ENCODE results near the gene DGKD. TPM values are rescaled to one million over a fixed set of nuclear protein-coding genes. Genes with fewer than 3 reads are reported as not detected.
A peak's percentile ranks its signal among the peaks of the same experiment; 100 is the strongest.

DGKD gene
- total and polyA plus RNA-seq, 2 donors (not counting 1 experiment from before 2014, with no cell fraction given) = 224 to 396 TPM

GRCh38 chr2:233358335-233358734 lies 4.0 kb downstream of the DGKD start:
- H3K27me3 Mint-ChIP-seq = no peaks in the 10 kb centered on the region
- Histone ChIP-seq H3K4me2 (replicated peaks; ENCODE audit: low read depth, low read length, poor library complexity, severe bottlenecking) (peak overlapping the region; percentile 91), H3K27ac (ENCODE audit: low read length in 2 of 2) (peak overlapping the region; percentile 48 to 85), H3K36me3 (replicated peaks in 1 of 2; ENCODE audit: control extremely low read depth in 1 of 2, control insufficient read depth in 1 of 2, extremely low read depth in 1 of 2, insufficient read depth in 2 of 2, low read length in 1 of 2) (peaks cover 2 to 6% of the 10 kb centered on the region in 2 experiments), H3K79me2 (ENCODE audit: control insufficient read depth, insufficient read depth, low read length) (peaks cover 89% of the 10 kb centered on the region), H3K9me3 (ENCODE audit: control extremely low read depth in 1 of 3, control insufficient read depth in 2 of 3, insufficient read depth in 1 of 3, low read length in 2 of 3) (peaks cover 0 to 1% (median 0%) of the 10 kb centered on the region in 3 donors), H3K27me3 (replicated peaks in 1 of 4; ENCODE audit: control extremely low read depth in 1 of 4, control insufficient read depth in 3 of 4, insufficient read depth in 4 of 4, low read length in 3 of 4) (no peaks in the 10 kb centered on the region), H4K20me1 (ENCODE audit: control insufficient read depth, insufficient read depth, low read length, poor library complexity, severe bottlenecking) (no peaks in the 10 kb centered on the region), H3K4me1 (ENCODE audit: control insufficient read depth in 2 of 2, insufficient read depth in 2 of 2, low read length in 2 of 2) (peaks cover 66 to 70% of the 10 kb centered on the region in 2 donors), H3K9ac (ENCODE audit: low read length) (peak overlapping the region; percentile 85), H2AFZ (ENCODE audit: insufficient read depth, low read depth, low read length, poor library complexity, severe bottlenecking) (peak overlapping the region; percentile 4), H3K4me3 (ENCODE audit: control extremely low read depth in 1 of 5, extremely low read depth in 1 of 5, insufficient read depth in 1 of 5, low read depth in 2 of 5, low read length in 4 of 5) (peak overlapping the region; percentile 35 to 89 (median 82))
- no peaks in the 10 kb centered on the region for H3K9me3 Mint-ChIP-seq (ENCODE audit: insufficient read depth)
- peak overlapping the region; percentile 91 for H3K27ac Mint-ChIP-seq
- POLR2A ChIA-PET = interaction anchor here (1.0 to 1.9 kb wide), 2 partner anchors 26 kb away, joined by 3 to 7 read pairs; no protein-coding TSS in a partner anchor
- no peak for ATAC-seq (ENCODE audit: low read depth)
- H3K4me1 Mint-ChIP-seq = peaks cover 77% of the 10 kb centered on the region
- H3K4me3 Mint-ChIP-seq = peak overlapping the region; percentile 94
- CTCF ChIA-PET = interaction anchor here (0.8 to 3.8 kb wide), 9 partner anchors 9 to 90 kb away, joined by 3 to 24 read pairs (median 5); no protein-coding TSS in a partner anchor
- no CpG with 5 or more reads among the region's 4 CpGs for WGBS (ENCODE audit: insufficient coverage)
- intact Hi-C loops (cut with micrococcal nuclease) = loop anchor here (1.0 to 10.0 kb wide), 6 partner anchors 14 to 254 kb away; partner anchors contain the start of gene ATG16L1
- no peak for DNase-seq
- TF ChIP-seq CTCF (IDR thresholded peaks at IDR 0.05) = no peak

DNA sequence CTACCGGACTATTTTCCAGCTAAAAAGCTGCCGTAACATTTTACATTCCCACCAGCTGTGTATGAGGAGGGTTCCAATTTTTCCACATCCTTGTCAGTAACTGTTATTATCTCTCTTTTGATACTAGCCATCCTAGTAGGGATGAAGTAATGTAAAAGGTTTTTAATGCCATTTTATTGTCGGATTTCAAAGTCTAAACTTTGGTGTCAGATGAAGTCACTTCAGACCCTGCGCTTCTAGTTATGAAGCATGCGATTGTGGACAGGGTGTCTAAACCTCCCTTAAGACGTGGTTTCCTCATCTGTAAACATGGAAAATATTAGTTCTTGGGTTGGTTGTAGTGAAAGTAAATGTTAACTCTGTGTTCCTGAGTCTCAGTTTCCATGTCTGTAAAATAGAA lies 4.7 kb downstream of the DGKD start:
- DNase-seq (no peak), ATAC-seq (ENCODE audit: low read depth) (no peak)
- H3K4me1 Mint-ChIP-seq = peaks cover 77% of the 10 kb centered on the region
- Histone ChIP-seq H3K9me3 (ENCODE audit: control extremely low read depth in 1 of 3, control insufficient read depth in 2 of 3, insufficient read depth in 1 of 3, low read length in 2 of 3) (peaks cover 3 to 6% (median 6%) of the 10 kb centered on the region in 3 donors), H2AFZ (ENCODE audit: insufficient read depth, low read depth, low read length, poor library complexity, severe bottlenecking) (peak overlapping the region; percentile 4), H3K36me3 (replicated peaks in 1 of 2; ENCODE audit: control extremely low read depth in 1 of 2, control insufficient read depth in 1 of 2, extremely low read depth in 1 of 2, insufficient read depth in 2 of 2, low read length in 1 of 2) (peaks cover 9 to 12% of the 10 kb centered on the region in 2 experiments), H3K27ac (ENCODE audit: low read length in 2 of 2) (peak overlapping the region; percentile 48 to 85), H3K4me1 (ENCODE audit: control insufficient read depth in 2 of 2, insufficient read depth in 2 of 2, low read length in 2 of 2) (peaks cover 67 to 70% of the 10 kb centered on the region in 2 donors), H3K27me3 (replicated peaks in 1 of 4; ENCODE audit: control extremely low read depth in 1 of 4, control insufficient read depth in 3 of 4, insufficient read depth in 4 of 4, low read length in 3 of 4) (no peaks in the 10 kb centered on the region), H4K20me1 (ENCODE audit: control insufficient read depth, insufficient read depth, low read length, poor library complexity, severe bottlenecking) (no peaks in the 10 kb centered on the region), H3K9ac (ENCODE audit: low read length) (peak overlapping the region; percentile 85), H3K4me3 (ENCODE audit: control extremely low read depth in 1 of 5, extremely low read depth in 1 of 5, insufficient read depth in 1 of 5, low read depth in 2 of 5, low read length in 4 of 5) (peak overlapping the region; percentile 2 to 89 (median 82)), H3K4me2 (replicated peaks; ENCODE audit: low read depth, low read length, poor library complexity, severe bottlenecking) (peak overlapping the region; percentile 91), H3K79me2 (ENCODE audit: control insufficient read depth, insufficient read depth, low read length) (peaks cover 92% of the 10 kb centered on the region)
- intact Hi-C loops (cut with micrococcal nuclease) = loop anchor here (1.0 to 10.0 kb wide), 6 partner anchors 14 to 254 kb away; partner anchors contain the start of gene ATG16L1
- ChIA-PET POLR2A (interaction anchor here (1.0 kb wide), 1 partner anchor 26 kb away, joined by 3 read pairs; no protein-coding TSS in a partner anchor), CTCF (interaction anchor here (1.1 to 1.9 kb wide), 3 partner anchors 27 to 91 kb away, joined by 3 to 10 read pairs (median 4); no protein-coding TSS in a partner anchor)
- TF ChIP-seq EZH2 (IDR thresholded peaks at IDR 0.05; ENCODE audit: borderline replicate concordance, insufficient read depth, low read depth, low read length, poor library complexity, severe bottlenecking) (no peak), CTCF (IDR thresholded peaks at IDR 0.05) (no peak)
- no peaks in the 10 kb centered on the region for H3K27me3 Mint-ChIP-seq
- H3K27ac Mint-ChIP-seq = peak overlapping the region; percentile 91
- WGBS (ENCODE audit: insufficient coverage) = 67% methylated on average over 1 of the region's 6 CpGs
- peak overlapping the region; percentile 94 for H3K4me3 Mint-ChIP-seq
- peaks cover 4% of the 10 kb centered on the region for H3K9me3 Mint-ChIP-seq (ENCODE audit: insufficient read depth)
